ENCODE data around the gene TRABD.
A peak's percentile ranks its signal among the peaks of the same experiment; 100 is the strongest.

The TRABD gene

GRCh38 chr22:50220603-50221409, 35.1 kb downstream of the TRABD start:
- DNase-seq, result no peak

- no peak for DNase-seq
Observed at GRCh38 chr22:50221410-50222300, 35.9 kb downstream of the TRABD start.

GRCh38 chr22:50222508-50222907, 36.8 kb downstream of the TRABD start:
- DNase-seq, result no peak

- DNase-seq, result no peak
Observed at GRCh38 chr22:50224071-50224470, 38.4 kb downstream of the TRABD start.

GRCh38 chr22:50225200-50225969, 39.7 kb downstream of the TRABD start:
- no peak for DNase-seq

GRCh38 chr22:50226063-50226874, 40.6 kb downstream of the TRABD start:
- DNase-seq, result no peak

- no peak for DNase-seq
Observed at GRCh38 chr22:50226875-50227165, 41.1 kb downstream of the TRABD start.

GRCh38 chr22:50227579-50228215, 42.0 kb downstream of the TRABD start:
- no peak for DNase-seq

- DNase-seq, result no peak
Observed at GRCh38 chr22:50228366-50228765, 42.7 kb downstream of the TRABD start.

- no peak for DNase-seq
Observed at GRCh38 chr22:50229370-50229769, 43.7 kb downstream of the TRABD start.

- no peak for DNase-seq
Observed at GRCh38 chr22:50232481-50233151, 46.9 kb downstream of the TRABD start.

- DNase-seq, result no peak
Observed at GRCh38 chr22:50233223-50233622, 47.5 kb downstream of the TRABD start.

GRCh38 chr22:50236731-50237409, 51.2 kb downstream of the TRABD start:
- peak; percentile 24 for DNase-seq

GRCh38 chr22:50238755-50239154, 53.0 kb downstream of the TRABD start:
- DNase-seq, result no peak

GRCh38 chr22:50242406-50242949, 56.8 kb downstream of the TRABD start:
- no peak for DNase-seq

- no peak for DNase-seq
Observed at GRCh38 chr22:50243685-50244419, 58.1 kb downstream of the TRABD start.

- DNase-seq, result peak; percentile 83
Observed at GRCh38 chr22:50244420-50245213, 58.9 kb downstream of the TRABD start, which contains the start of gene TUBGCP6. TSS of gene TUBGCP6 (minus strand) at chr22:50245023. CDS start at chr22:50244459, 564 bp downstream.

- DNase-seq, result peak; percentile 36
Observed at GRCh38 chr22:50245214-50246072, 59.7 kb downstream of the TRABD start.

All from NCI-H146 (cell line).